Measurements from ENCODE around the gene CLDN17. TPM values are rescaled to one million over a fixed set of nuclear protein-coding genes. Genes with fewer than 3 reads are reported as not detected.

Gene CLDN17, protein sequence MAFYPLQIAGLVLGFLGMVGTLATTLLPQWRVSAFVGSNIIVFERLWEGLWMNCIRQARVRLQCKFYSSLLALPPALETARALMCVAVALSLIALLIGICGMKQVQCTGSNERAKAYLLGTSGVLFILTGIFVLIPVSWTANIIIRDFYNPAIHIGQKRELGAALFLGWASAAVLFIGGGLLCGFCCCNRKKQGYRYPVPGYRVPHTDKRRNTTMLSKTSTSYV
- polyA plus RNA-seq (ENCODE audit: insufficient read length): not detected
- long read RNA-seq, donor 1: 0 reads
- long read RNA-seq, donor 2: 0 reads
- long read RNA-seq, donor 3: 0 reads
- long read RNA-seq, donor 4: 0 reads
- long read RNA-seq, donor 5: 0 reads
- long read RNA-seq, donor 6: 0 reads
- long read RNA-seq, donor 7: 0 reads
- long read RNA-seq, donor 8: 0 reads

DNA sequence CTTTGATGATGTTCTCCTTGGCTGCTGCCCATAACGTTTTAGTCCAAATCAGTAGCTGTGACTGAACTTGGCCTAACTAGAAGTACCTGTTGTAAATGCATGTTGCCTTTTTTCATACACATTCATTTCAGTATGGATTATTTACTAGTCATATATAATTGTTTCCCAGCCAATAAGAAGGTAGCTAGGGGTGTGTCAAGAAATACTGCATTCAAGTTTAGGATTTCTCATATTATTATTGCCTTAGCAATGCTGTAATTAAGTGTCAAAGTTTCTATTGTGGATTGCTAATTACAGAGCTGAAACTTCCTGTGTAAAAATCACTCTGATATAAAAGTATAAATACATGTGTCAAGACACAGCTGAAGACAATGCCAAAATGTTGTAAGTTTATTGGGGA is at the start of gene CLDN17:
CLDN17 (minus strand) TSS at position 101 of the 400 bp plus-strand sequence. CDS start 188 bp downstream, outside the sequence.
- DNase-seq: no peak

DNA sequence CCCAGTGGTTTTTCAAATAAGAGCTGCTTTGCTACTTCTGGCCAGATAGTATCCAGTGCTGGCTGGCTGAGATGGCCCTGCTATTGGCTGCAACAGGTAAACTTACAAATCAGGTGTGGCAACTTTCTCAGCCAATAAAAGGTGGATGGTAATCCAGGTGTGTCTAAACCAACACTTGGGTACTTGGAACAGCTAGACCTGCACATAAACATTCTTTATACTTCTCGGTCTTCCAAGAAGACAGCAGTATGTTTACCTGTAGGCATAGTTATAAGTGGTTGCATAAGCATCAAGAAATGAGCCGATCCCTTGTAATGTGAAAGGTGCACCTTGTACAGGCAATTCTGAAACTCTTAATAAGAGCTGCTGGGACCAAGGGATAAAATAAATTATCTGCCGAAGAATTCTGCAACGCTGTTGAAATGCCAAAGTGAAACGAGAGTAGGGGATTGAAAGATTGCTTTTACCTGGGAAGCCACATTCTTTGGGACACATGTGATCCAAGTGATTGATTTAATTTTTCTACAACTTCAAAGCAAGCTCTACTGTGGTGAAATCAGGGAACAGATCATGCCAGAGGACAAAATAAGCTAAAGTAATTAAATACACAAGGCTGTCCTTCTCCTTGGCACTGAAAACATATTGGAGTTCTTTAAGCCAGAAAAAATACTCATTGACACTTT is 49.6 kb upstream of the CLDN17 start, which contains the start of gene CLDN8:
CLDN8 (minus strand) TSS at position 57 of the 683 bp plus-strand sequence. CDS start 172 bp downstream, outside the sequence.
- peak; percentile 28 for DNase-seq

DNA sequence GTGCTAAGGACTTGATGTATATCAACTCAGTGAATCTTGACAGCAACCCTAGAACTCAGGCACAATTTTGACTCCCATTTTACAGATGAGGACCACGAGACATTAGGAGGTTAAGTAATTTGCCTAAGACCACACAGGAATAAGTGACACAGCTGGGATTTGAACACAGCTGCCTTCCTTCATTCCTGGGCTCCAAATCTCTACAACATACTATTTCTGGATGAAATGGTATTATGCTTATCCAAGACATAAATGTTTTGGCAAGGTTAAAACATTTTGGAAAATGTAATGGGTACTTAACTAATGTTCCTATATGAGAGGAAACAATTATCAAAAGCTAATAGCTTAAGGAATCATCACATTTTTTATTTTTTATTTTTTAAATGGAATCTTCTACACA is 44.5 kb upstream of the CLDN17 start:
- DNase-seq: no peak

DNA sequence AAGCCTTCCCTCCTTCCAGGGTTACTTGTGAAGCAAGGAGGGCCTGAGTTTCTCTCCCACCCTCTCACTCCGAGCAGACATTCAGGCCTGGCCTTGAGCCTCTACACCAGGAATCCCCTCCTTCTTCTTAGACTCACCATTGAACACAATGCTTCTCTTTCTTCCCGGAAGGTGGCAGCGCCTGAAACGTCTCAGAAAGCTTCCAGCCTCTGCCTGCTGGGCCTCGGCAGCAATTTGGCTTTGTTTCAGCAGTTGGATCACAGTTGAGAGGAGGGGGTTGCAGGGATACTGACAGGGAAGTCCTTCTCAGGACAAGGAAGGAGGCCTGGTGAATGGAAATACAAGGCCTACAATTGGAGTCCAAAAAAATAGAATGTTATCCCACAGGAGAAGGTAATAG is 43.0 kb upstream of the CLDN17 start:
- DNase-seq: no peak

DNA sequence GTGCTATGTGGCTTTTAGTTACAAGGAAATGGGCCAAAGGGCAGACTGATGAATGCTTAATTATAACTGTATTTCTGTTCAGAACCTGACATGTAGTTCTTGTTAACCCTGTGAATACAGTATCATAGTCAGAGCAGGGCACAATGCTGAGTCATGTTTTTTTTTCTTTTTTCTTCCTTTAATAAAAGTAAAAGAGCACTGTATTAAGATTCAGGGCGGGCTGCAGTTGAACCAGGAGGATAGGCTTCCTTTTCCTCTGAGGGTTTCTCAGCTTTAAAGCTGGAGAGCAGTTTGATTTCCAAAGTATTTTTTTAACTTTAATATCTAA is 40.6 kb upstream of the CLDN17 start:
- DNase-seq: no peak

DNA sequence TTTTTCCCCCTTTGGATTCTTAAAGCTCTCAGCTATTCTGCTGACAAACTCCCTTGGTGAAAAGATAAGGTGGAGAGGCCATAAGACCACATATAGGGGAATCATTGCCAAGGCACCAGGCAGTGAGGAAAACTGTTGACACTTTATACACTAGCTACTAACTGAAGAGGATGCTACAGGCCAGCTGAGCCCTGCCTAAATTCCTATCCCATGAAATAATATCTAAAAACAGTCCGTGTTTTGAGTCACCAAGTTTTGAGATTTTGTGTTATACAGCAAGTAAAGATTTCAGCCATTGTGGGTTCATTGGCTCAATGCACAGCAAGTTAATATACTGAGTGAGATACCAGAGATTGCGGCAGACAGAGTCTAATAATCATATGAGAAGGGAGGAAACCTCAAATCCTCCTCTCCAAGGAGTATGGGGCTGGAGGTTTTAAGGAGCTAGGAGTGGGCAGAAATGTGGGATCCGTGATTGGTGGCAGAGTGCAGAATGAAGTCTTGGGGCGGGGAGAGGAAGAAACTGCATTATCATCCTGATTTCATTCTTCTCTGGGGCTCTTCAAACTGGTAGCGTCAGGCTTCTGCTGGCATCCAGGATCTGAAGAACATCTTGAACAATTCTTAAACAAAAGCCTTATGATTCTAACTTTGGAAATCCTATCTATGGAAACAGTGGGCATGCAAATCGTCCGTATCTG is 40.1 kb upstream of the CLDN17 start:
- DNase-seq: no peak

DNA sequence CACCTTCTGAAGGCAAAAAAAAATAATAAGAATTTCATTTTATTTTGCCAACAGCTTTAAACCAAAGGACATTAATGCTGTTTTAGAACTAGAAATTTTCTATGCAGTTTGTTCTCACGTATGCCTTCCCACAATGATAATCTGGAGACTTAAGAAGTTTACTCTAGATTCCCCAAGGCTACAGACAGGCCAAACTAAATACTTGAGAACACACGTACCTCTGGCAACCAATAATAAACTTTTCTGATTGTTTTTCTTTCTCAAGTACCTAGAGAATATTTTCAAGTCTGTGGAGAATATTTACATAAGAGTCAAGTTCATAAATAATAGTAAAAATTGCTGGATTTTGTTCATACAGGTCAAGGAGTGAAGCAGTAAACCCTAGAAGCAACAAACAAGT is 33.4 kb upstream of the CLDN17 start:
- DNase-seq: no peak

DNA sequence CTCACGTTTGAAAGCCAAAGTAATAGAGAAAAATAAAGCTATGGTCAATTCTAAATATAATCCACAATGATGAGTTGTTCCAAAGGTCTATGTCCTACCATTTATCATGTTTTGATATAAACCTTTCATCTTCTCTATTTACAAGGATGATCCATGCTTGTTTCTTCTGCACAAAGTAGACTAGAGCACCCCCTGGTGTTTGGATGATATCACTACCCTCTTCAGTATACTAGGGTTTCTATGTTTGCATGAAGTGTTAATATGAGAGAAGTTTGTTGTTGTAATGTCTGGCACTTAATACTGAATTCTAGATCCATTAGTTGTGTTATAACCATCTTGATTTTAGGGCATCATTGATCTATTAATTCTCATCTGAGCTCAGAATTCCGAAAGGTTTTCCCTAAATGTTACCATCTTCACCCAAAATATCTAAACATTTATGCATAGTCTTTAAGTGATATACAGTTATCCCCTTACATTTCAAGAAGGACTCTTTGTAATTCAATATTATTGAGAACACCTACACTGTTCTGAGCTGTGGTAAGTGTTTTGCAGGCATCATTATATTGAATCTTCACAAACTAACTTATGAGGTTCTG is 28.2 kb upstream of the CLDN17 start:
- peak; percentile 27 for DNase-seq

DNA sequence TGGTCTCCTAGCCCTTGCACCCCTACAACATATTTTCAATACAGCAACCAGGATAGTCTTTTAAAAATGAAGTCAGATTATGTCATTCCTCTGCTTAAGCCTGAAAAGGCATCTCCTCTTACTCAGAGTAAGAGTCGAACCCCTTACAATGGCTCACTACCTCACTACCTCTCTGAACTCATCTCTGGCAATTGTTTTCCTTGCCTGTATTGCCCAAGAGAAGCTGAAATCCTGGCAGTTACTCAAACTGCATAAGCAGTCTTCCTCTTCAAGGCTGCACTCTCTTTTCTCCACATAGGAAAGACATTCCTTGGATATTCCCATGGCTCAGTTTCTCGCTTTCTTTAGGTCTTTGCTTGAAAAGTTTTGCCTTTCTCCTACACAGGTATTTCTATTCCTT is 26.6 kb upstream of the CLDN17 start:
- DNase-seq: no peak

DNA sequence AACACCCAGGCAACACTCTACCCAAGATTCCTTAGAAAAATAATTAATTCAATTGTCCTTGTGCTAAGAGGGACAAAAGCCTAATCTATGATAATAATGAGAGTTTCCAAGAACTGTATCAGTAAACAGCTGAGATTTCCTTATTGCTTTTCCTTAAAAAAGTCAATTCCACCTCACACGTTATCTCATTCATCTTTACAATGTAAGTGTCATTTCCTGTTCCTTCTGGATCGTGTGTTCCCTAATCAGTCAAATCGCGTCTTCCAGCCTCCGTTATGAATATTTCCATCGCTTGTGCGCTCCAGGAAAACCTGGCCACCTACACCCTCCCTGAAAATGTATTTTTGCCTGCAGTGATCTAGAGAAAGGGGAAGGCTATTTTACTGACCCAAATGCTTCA is 23.9 kb upstream of the CLDN17 start:
- no peak for DNase-seq

DNA sequence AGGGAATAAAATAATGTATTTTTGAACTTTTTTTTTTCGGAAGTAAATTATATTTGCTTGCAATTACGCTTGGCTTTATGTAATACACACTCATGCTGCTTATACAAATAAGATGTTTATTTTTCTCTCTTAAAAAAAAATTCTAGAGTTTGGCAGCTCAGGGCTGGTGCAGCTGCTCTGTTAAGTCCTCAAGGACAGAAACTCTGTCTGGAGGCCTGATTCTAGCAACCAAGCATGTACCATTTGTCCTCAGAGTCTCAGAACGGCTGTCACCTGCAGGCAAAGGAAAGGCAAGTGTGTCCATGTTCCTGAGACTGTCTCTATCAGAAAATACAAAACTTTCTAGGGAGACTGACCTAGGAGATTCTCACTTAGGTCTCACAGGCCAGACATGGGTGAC is 23.2 kb upstream of the CLDN17 start:
- no peak for DNase-seq

DNA sequence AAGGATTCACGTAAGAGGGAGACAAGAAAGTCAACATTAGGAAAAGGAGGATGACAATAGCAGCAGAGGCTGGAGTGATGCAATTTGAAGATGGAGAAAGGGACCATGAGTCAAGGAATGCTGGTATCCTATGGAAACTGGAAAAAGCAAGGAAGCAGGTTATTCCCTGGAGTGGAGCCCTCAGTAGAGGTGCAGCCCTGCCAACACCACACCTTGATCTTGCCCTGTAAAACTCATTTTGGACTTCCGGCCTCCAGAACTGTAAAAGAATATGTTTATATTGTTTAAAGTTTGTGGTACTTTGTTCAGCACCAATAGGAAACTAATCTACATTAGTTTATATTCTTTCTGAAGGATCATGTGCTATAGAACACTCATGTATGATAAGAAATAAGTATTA is 19.6 kb upstream of the CLDN17 start:
- no peak for DNase-seq

DNA sequence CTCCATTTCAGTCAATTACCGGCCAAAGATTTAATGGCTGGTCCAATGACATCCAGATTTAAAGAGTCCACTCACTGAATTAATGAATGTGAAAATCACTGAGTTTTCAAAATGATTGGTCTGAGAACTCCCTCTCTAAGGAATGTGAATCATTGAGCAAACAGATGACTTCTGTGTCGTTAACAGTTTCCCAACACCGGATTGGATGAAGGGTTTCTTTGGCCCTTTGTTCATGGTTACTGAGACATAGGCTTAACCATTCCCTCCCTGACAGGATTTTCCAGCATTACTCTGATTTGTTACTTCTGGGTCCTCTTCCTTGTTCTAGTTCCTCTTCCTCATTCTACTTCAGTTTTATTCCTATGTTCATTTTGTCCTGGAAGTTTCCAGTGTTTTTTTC is 1.5 kb upstream of the CLDN17 start:
- no peak for DNase-seq

DNA sequence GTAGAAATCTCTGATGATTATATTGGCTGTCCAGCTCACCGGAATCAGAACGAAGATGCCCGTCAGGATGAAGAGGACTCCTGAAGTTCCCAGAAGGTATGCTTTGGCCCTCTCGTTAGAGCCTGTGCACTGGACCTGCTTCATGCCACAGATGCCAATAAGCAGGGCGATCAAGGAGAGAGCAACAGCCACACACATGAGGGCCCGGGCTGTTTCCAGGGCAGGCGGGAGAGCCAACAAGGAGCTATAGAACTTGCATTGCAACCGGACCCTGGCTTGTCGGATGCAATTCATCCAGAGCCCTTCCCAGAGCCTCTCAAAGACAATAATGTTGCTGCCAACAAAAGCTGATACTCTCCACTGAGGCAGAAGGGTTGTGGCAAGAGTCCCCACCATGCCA is 434 bp downstream of the CLDN17 start:
- DNase-seq: no peak

DNA sequence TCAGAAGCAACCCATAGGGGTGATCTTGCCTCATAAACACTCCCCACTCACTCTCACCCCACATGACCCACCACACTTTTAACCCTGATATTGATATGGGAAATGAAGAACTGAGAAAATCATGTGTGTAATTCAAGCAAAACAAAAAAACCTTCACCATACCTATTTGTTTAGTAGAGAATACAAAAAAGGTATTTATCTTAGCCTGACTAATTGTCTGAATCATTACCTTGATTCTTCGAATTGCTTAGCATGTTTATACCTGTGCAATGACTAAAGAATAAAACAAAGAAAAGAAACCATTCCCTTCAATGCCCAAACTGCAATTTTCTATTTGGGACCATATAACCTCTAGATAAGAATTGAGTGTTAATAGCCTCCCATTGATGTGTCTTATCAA is 1.8 kb downstream of the CLDN17 start:
- DNase-seq: no peak

DNA sequence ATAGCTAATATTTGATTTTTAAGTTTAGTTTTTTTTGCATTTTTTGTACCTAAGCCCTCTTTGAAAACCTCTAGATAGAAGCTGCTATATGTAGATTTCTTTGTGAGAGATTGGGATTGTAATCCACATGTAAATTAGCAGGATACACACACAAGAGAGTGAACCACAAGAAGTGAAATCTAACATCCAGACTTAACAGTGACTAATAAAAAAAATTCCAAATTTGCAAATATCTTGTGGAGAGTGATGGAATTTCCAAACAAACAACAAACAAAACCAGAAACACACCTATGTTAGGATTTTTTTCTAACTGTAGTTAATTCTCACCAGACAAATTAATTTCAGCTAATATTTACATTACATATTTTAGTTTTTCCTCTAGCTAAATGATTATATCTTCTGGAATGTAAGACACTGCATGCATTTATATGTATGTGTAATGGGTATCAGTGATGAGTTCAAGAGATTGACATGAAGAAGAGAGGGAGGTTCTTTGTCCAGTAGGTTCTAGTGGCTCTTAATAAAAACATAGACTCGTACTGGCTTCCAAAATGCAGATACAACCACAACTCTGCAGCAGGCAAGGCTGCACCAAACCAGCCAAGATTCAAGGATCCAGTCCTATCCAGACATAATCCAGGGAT is 12.8 kb downstream of the CLDN17 start:
- DNase-seq: no peak

DNA sequence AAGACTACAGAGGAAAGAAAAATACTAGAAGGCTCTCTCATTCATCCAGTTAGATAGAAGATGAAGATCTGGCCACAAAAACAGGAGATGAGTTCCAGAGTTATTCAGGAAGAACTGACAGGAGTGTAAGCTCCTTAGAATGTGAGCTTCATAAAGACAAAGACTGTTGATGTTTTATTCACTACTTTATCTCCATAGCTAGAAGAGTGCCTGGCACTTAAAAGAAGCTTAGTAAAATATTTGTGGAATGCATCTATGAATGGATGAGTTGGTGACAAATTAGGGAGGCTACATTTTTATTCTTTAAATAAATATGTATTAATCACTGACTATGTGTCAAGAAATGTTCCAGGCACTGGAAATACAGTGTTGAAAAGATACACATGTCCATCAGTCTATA is 13.8 kb downstream of the CLDN17 start:
- no peak for DNase-seq

DNA sequence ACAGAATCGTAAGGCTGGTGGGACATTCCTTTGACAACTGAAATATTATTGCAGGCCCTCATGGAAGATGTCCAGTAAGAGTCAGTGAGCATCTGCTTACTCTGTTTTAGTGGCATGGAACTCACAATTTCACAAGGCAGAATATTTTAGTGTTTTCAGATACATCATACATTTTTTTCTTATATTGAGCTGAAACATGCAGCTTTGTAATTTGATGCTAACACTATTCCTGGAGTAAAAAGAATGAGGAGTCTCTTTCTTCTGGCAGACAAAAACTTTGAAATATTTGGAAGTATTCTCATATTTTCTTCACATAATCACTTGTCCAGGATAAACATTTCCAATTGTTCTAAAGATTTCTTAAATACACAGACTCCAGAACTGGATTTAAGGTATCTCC is 17.7 kb downstream of the CLDN17 start:
- no peak for DNase-seq

DNA sequence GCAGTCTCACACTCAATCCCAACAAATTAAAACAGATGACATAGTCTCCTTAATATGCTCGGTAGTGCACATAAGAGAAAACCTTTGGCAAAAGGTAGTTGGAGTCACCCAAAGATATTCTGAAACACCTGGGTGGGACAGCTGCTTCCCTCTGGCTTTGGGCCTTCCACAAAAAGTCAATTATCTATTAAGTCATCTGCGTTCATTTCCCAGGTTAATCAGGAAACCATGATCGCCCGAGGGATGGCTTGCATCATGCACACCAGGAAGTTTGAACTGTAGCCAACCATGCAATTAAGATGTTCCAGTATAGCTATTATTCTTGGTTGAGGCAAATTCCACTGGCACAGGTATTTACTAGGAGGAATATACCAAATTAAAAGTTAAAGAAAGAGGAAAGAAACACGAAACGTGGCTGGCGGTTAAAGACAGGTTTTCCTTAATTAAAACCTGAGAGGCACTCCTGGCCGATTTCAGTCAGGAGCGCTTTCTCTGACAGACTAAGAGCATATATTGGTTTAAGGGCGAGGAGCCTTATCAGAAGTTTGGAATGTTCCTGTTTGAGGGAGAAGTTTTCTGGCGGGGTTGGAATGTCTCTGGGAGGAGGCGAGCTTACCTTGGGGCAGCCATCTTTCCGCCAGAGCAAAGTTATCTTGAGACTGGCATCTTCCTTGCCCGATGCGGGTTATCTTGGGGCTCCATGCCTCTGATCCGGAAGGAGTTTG is 19.9 kb downstream of the CLDN17 start:
- DNase-seq: peak; percentile 24

DNA sequence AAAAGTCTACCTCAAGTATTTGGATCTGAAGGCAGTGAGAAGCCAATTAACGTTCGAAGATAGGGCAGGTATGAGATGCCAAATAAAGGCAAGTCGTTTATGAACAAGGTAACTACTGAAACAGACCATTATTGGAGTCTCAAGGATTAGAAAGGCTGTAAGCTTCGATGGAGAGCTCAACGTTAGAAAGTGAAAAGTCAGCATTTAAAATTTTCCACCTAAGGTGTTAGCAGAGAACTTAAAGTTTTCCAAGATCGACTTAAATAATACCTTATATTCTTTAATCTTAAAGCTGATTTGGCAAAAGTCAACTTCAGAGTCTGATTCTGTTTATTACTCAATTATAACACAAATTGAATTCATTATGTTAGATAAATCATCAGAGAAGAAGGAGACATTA is 28.1 kb downstream of the CLDN17 start:
- no peak for DNase-seq

DNA sequence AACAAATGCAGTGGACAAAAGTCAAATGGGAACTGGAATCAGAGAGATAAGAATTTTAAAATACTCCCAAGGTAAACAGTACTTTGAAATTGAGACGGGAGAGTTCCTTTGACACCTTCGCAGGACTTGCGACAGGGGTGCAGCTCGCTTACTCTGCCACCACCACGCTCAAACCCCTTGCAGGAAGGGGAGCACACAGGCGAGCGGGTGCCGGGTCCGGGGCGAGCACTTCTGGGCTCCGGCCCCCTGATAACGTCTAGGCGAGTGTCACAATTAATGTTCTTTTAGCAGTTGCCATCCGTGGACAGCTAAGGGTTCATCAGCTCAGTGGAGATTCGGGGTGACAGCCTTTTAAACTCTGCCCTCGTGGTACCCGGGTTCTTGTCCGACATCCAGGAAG is 37.4 kb downstream of the CLDN17 start:
- no peak for DNase-seq

DNA sequence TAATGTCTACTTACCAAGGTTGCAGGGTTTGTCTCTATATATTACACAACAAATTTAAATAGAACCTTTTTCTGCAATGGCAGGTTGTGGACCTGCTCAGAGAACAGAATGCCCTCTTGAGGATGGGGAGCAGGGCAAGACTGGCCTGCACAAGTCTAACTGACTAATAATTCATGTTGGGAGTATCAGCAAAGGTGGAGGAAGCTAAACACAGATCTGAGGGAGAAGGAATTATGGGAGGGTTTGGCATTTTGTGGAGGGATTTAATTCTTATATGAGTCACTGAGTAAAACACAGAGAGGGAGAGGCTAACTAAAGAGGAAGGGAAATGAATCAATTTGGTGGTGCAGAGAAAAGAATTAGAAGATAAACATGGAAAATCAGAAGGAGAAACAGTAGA is 40.0 kb downstream of the CLDN17 start:
- DNase-seq: no peak

All from left kidney (tissue), 8 donors.